Putamen (tissue), 1 donor: Measurements from ENCODE around the gene GTF2H4.
"Not testable (repeated sequence)": the region's sequence is repeated elsewhere in the genome, so short reads cannot be mapped to it uniquely, and the experiment has no call there.

Experiments used
- DNase-seq: peaks from one replicate; pipeline ENCODE4 v3.0.0-alpha.2; 2016; ENCODE audit warnings: low spot score

The GTF2H4 gene

DNA sequence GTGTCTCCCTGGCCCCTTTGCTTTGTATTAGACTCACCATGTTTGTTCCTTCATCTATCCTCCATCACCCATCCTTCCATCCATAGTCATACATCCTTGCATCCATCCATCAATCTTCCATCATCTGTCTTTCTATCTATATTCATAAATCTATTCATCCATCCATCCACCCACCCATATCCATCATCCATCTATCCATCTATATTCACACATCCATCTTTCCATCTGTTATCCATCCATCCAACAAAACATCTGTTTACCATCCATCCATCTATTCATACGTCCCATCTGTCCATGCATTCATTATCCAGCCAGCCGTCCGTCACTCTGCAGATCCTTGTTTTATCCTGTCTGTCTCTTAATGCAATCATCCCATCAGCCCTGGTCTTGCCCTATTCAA is 13.1 kb upstream of the GTF2H4 start:
- no peak for DNase-seq

DNA sequence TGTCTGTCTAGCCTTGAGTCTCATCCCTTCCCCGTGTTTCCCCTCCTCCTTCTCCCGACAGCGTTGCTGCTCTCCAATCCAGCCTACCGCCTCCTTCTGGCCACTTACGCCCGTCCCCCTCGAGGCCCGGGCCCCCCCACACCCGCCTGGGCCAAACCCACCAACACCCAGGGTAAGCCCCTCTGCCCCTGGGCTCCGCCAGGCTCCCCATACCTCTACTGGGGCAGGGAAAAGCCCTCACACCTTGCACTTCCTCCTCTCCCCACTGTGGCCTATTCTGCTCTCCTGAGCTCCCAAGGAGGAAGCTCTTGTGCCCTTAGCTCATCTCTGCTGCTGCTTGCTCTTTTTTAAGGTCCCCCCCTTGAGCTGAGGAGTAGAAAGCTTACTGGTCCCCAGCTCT is 12.7 kb upstream of the GTF2H4 start:
- no peak for DNase-seq

GRCh38 chr6:30896541-30896940 is 11.5 kb upstream of the GTF2H4 start:
- DNase-seq, result no peak

GRCh38 chr6:30897882-30898281 is 10.1 kb upstream of the GTF2H4 start:
- no peak for DNase-seq

- DNase-seq, result no peak
Observed at GRCh38 chr6:30898750-30899360, 9.2 kb upstream of the GTF2H4 start.

- DNase-seq, result no peak
Observed at GRCh38 chr6:30900863-30901417, 7.1 kb upstream of the GTF2H4 start.

DNA sequence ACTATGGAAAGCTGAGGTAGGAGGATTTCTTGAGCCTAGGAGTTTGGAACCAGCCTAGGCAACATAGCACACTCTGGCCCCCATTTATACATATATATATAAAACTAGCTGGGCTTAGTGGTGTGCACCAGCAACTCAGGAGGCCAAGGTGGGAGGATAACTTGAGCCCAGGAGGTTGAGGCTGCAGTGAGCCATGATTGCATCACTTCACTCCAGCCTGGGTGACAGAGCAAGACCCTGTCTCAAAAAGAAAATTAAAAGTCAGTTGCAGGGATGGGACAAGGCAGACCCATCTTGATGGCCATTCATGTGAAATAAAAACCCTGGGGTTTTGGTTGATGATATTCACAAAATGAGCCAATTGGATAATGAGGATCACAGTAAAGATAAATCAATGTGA is 6.6 kb upstream of the GTF2H4 start:
- DNase-seq, result no peak

DNA sequence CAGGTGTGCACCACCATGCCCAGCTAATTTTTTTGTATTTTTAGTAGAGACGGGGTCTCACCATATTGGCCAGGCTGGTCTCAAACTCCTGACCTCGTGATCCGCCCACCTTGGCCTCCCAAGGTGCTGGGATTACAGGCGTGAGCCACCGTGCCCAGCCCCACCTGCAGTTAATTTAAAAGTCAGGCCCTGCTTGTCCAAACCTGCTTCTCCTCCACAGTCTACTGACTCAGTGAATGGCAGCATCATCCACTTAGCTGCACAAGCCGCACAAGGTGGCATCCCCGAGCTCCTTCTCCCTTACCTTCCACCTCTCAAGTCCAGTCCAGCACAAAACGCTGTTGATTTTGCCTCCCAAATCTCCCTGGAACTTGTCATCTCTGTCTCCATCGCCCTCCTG is 5.8 kb upstream of the GTF2H4 start:
- DNase-seq, result not testable (repeated sequence)

GRCh38 chr6:30902709-30903108 is 5.3 kb upstream of the GTF2H4 start:
- DNase-seq, result no peak

- no peak for DNase-seq
Observed at GRCh38 chr6:30903236-30903635, 4.8 kb upstream of the GTF2H4 start.

- DNase-seq, result not testable (repeated sequence)
Observed at GRCh38 chr6:30907290-30907757, 683 bp upstream of the GTF2H4 start.

DNA sequence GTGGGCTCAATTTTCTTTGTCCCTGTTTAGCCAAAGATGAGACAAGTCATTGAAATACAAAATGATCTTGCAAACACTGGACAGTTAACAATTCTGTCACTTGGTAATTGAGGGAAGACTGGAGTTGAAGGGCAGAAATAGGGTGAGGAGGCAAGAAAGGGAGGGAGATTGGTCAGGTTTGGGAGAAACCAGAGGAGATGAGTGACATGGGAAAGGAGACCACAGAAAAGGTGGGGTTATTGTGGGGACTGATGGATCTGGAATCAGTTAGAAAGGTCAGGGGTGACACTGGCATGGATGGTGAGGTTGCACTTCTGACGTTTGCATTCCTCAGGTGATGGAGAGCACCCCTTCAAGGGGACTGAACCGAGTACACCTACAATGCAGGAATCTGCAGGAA is 693 bp downstream of the GTF2H4 start:
- no peak for DNase-seq

GRCh38 chr6:30910473-30910872 is 2.5 kb downstream of the GTF2H4 start:
- not testable (repeated sequence) for DNase-seq

DNA sequence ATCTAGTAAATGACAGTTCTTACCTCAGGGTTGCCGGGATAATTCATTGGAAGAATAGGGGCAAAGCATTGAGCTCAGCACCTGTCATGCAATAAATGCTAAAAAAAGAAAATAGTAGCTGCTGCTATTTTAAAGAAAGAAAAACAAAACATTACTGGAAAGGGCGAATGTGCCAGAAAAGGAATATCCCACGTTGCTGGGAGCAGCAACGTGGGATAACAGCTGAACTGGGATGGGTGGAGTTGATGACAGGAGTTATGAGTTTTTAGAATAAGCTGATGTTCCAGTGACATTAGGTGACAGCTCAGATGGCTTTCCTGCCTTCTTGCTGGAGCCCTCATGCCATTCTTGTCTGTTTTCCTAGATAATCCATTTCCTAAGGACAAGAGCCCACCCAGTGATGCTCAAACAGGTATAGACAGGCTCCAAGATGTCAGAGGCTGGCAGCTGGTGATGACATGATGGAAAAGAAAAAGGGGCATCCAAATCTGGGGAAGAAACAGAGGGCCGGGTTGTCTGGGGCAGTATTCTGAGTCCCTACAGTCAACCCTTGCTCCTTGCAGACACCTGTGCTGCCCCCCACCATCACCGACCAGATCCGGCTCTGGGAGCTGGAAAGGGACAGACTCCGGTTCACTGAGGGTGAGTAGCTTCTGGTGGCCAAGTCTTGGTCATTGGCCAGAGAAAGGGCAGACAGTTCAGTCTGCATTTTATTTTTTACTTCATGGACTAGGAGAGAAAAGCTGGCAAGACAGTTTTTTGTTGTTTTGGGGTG is 4.9 kb downstream of the GTF2H4 start:
- DNase-seq, result peak; percentile 73

DNA sequence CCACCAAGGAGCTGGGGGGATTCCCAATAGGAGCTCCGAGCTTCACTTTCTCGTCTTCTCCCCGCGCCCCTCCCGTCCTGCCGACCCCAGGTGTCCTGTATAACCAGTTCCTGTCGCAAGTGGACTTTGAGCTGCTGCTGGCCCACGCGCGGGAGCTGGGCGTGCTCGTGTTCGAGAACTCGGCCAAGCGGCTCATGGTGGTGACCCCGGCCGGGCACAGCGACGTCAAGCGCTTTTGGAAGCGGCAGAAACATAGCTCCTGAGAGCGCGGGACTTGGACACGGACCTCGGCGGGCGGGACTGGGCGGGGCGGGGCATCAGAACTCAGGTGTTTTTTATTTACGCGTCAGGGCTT is 5.7 kb downstream of the GTF2H4 start:
- DNase-seq, result no peak

DNA sequence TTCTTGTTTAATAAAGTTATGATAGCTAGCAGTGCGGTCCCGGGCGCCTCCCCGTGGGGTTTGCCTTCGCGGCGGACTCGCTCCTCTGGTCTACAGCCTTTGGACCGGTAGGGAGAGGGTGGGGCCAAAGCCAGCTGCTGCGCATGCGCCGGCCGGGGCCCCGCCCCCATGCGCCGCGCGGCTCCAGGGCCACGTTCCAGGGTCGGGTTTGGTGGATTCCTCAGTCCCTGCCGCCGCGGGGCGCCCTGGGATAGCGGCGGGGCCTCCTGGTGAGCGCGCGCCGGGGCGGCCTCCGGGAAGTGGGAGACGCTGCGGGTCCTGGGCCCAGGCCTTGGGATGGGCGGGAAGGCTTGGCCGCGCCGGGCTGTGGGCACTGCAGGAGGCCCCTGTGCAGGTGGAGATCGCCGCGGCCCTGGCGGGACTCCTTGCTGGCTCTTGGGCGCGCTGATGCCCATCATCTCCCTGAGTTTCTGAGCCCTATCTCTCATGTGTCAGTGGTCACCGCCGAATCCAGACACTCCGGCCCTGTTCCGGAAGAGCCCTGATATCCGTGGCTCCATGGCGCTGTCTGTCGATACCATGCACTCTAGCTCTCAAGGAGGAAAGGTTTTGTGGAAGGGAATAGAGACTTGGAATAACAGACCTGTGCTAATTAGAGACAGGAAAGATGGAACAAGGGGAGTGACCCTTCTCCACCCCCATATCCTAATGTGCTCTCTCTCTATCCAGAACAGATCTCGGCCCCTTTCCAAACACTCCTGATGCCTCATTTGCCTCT is 6.3 kb downstream of the GTF2H4 start, which contains the start of gene VARS2:
Gene VARS2 (plus strand): TSS at position 163 of the 778 bp plus-strand sequence. CDS start 599 bp downstream, at position 762.
- DNase-seq, result peak; percentile 94

GRCh38 chr6:30914854-30915590 is 7.0 kb downstream of the GTF2H4 start:
- DNase-seq, result no peak

DNA sequence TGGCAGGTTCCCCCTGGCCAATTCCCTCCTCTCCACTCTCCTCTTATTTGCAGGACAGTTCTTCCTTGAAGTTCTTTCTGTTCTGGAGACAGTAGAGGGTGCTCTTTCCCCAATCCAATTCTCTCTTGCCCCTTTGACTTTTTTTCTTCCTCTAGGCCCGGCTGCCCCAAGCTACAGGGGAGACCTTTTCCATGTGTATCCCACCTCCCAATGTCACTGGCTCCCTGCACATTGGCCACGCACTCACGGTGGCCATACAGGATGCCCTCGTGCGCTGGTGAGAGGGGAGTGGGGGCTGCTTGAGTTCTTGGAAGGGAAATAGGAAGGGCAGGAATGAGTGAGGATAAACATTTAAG is 7.6 kb downstream of the GTF2H4 start:
- peak; percentile 81 for DNase-seq

GRCh38 chr6:30917041-30917440 is 9.0 kb downstream of the GTF2H4 start:
- no peak for DNase-seq

DNA sequence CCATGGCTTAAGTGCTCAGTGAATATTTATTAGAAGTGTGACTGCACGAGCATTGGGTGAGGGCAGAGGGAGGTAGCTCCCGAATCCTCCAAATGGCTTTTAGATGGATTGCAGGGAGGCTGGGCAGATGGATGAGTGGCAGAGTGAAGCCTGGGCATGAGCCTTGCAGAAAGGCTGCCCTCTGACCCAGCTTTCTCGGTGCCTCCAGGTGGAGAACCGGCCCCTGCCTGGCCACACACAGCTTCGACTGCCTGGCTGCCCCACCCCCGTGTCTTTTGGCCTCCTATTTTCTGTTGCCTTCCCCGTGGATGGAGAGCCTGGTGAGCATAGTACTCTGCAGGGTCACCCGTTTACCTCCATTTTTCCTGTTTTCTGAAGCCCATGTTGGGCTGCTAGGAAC is 9.5 kb downstream of the GTF2H4 start:
- no peak for DNase-seq

DNA sequence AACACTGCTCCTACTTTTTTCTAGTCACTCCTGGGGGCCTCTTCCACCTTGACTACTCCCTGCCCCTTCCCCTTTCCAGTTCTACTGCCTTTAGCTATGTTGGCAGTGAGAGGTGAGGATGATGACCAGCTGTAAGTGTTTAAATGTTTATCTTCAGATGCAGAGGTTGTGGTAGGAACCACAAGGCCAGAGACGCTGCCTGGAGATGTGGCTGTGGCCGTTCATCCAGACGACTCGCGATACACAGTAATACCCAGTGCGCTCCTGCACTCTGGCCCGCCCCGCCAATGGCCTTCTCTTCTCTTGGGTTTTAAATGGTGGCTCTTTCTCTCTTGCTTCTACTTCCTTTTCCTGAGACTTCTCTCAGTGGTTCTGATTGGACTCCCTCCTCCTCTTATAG is 10.7 kb downstream of the GTF2H4 start:
- no peak for DNase-seq

- DNase-seq, result no peak
Observed at GRCh38 chr6:30922447-30922852, 14.4 kb downstream of the GTF2H4 start.
